ENCODE measurements around the gene CELA3A.
"Not testable (repeated sequence)": the region's sequence is repeated elsewhere in the genome, so short reads cannot be mapped to it uniquely, and the experiment has no call there.

Gene CELA3A

DNA sequence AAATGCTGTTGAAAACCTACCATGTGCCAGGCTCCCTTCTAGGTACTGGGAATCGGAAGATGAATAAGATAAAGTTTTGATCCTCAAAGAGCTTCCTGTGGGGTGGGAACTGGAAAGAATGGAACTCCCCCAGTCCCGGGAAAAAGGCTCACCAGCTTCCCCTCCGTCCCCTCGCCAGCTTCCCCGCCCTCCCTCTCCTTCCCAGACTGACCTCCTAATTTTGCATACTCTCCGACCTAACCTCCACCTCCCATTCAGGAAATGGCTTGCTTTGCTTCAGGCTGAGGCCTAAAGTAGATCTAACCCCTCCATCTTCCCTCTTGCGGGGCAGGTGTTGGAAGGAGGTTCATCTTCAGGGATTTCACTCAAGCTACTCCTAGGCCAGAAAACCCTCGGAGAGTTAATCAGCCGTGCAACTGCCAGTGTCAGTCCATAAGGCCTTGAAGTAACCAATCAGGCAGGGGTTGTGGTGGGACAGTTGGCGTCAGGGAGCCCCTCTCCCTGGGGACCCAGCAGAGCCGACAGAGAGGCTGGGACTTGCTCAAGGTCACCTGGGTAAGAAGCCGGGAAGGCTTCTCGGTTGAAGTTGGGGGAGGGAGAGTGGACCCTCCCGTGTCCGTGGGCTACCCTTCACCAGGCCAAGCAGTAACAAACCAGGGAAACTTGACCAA is 2.7 kb upstream of the CELA3A start:
- H3K4me3 Mint-ChIP-seq, H3K36me3 Mint-ChIP-seq: not testable (repeated sequence)

DNA sequence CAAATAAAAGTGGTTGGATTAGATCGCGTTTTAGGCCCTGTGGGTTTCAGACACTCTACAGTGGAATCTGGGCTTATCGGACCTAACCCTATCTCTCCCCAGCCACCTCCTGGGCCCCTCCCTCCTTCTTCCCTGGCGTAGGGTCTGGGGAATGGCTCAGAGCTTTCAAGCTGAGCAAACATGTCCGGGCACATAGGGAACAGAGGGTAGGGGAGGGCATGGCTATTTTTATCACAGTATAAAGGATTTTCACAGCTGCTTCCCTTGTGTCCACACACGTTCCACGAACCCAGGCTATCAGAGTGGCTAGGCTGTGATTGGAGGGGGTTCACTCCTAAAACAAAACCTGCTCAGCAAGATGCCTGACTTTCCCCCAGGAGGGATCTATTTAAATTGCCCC is 1.8 kb upstream of the CELA3A start:
- not testable (repeated sequence) for H3K27ac Mint-ChIP-seq; H3K4me3 Mint-ChIP-seq; H3K27me3 Mint-ChIP-seq; H3K9me3 Mint-ChIP-seq (ENCODE audit: low read depth); H3K36me3 Mint-ChIP-seq; H3K4me1 Mint-ChIP-seq (ENCODE audit: low read depth)

More for the DNA sequence above, 2.7 kb upstream of the CELA3A start:
- H3K9me3 Mint-ChIP-seq (ENCODE audit: low read depth); H3K4me1 Mint-ChIP-seq (ENCODE audit: low read depth); H3K27ac Mint-ChIP-seq; H3K27me3 Mint-ChIP-seq: not testable (repeated sequence)

DNA sequence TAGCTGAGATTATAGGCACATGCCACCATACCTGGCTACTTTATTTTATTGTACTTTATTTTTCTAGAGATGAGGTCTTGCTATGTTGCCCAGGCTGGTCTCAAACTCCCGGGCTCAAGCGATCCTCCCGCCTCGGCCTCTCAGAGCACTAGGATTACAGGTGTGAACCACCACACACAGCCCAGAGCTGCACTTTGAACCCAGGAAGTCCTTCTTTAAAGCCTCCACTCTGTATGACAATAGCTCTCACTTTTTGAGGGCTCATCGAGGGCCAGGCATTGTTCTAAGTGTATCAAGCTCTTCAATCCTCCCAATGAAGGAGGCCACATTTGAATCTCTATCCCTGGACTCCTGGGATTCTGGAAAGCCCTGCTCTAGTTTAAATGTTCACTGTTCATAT is 1.0 kb downstream of the CELA3A start:
- H3K4me3 Mint-ChIP-seq; H3K36me3 Mint-ChIP-seq; H3K9me3 Mint-ChIP-seq (ENCODE audit: low read depth); H3K4me1 Mint-ChIP-seq (ENCODE audit: low read depth); H3K27ac Mint-ChIP-seq; H3K27me3 Mint-ChIP-seq: not testable (repeated sequence)

DNA sequence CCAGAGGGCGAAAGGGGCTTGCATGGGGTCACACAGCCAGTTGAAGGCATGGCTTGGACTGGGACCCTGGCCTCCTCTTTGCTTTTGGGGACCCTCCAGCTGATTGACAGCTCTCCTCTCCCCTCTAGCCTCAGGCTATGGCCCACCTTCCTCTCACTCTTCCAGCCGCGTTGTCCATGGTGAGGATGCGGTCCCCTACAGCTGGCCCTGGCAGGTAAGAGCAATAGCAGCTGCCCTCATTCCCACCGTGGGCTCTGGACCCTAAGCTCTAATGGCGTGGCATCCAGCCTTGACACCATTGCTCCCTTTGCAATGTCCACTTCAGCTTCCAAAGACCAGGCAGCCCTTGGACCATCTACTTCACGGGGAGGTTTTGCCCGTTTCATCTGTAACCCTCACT is 1.4 kb downstream of the CELA3A start:
- H3K4me1 Mint-ChIP-seq (ENCODE audit: low read depth); H3K9me3 Mint-ChIP-seq (ENCODE audit: low read depth); H3K4me3 Mint-ChIP-seq; H3K27ac Mint-ChIP-seq; H3K27me3 Mint-ChIP-seq; H3K36me3 Mint-ChIP-seq: not testable (repeated sequence)

DNA sequence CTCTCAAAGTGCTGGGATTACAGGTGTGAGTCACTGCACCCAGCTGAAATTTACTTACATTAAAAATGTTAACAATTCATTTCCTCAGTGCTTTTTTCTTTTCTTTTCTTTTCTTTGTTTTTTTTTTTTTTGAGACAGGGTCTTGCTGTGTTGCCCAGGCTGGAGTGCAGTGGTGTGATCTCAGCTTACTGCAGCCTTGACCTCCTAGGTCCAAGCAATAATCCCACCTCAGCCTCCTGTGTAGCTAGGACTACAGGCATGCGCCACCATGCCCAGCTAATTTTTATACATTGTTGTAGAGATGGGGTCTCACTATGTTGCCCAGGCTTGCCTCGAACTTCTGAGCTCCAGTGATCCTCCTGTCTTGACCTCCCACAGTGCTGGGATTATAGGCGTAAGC is 2.5 kb downstream of the CELA3A start:
- not testable (repeated sequence) for H3K36me3 Mint-ChIP-seq; H3K4me3 Mint-ChIP-seq; H3K4me1 Mint-ChIP-seq (ENCODE audit: low read depth); H3K9me3 Mint-ChIP-seq (ENCODE audit: low read depth); H3K27ac Mint-ChIP-seq; H3K27me3 Mint-ChIP-seq

DNA sequence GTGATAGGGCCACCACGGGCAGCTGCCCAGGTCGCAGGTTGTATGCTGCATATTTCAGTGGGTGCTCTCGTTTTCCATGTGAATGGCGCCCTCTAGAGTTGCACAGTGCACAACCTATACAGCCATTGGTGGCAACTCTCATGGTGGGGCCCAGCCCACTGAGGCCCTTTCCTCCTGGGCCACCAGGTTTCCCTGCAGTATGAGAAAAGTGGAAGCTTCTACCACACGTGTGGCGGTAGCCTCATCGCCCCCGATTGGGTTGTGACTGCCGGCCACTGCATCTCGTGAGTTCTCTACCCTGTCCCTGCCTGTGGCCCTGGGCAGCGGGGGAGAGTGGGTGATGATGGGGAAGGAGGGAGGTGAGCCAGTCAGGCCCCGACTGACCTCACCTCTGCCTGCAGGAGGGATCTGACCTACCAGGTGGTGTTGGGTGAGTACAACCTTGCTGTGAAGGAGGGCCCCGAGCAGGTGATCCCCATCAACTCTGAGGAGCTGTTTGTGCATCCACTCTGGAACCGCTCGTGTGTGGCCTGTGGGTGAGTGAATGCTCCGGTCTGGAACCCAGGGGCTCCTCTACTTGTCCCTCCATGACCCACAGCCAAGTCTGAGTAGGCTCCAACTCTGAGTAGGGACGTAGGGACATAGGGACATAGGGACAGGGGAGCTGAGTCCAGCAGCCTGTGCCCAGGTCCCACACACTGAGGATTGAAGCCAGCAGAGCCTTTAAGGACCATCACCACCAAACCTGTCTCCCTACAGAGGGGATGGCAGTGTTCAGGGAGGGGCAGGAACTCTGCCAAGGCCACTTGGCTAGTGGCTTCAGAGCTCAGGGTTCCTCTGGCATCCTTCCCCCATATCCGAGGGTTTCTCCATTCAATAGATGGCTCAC is 4.0 kb downstream of the CELA3A start:
- not testable (repeated sequence) for H3K36me3 Mint-ChIP-seq; H3K4me1 Mint-ChIP-seq (ENCODE audit: low read depth); H3K9me3 Mint-ChIP-seq (ENCODE audit: low read depth); H3K4me3 Mint-ChIP-seq; H3K27me3 Mint-ChIP-seq; H3K27ac Mint-ChIP-seq

DNA sequence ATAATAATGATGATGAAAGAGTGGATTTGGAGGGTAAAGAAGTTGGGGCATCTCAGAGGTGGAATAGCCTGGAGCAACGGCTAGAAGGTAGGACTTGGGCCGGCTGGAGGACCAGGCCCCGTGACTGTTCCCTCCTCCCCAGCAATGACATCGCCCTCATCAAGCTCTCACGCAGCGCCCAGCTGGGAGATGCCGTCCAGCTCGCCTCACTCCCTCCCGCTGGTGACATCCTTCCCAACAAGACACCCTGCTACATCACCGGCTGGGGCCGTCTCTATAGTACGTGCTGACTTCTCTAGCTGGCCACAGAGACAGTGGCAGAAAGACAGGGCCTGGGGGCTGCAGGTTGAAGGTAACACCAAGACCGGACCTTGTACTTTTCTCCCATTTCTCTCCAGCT is 5.3 kb downstream of the CELA3A start:
- H3K4me3 Mint-ChIP-seq; H3K27ac Mint-ChIP-seq; H3K4me1 Mint-ChIP-seq (ENCODE audit: low read depth); H3K36me3 Mint-ChIP-seq; H3K9me3 Mint-ChIP-seq (ENCODE audit: low read depth); H3K27me3 Mint-ChIP-seq: not testable (repeated sequence)

DNA sequence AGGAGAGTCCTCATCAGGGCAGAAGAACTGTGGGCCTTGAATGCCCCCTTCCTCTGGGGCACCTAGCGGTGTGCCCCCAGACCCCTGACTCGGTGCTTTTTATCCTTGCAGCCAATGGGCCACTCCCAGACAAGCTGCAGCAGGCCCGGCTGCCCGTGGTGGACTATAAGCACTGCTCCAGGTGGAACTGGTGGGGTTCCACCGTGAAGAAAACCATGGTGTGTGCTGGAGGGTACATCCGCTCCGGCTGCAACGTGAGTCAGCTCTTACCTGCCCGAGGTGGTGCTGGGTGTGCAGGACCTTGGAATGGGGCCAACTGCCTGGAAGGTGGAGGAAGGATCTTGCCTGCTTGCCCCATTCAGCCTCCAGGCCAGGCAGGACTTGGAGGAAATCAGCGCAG is 5.8 kb downstream of the CELA3A start:
- not testable (repeated sequence) for H3K36me3 Mint-ChIP-seq; H3K4me1 Mint-ChIP-seq (ENCODE audit: low read depth); H3K27ac Mint-ChIP-seq; H3K27me3 Mint-ChIP-seq; H3K9me3 Mint-ChIP-seq (ENCODE audit: low read depth); H3K4me3 Mint-ChIP-seq

DNA sequence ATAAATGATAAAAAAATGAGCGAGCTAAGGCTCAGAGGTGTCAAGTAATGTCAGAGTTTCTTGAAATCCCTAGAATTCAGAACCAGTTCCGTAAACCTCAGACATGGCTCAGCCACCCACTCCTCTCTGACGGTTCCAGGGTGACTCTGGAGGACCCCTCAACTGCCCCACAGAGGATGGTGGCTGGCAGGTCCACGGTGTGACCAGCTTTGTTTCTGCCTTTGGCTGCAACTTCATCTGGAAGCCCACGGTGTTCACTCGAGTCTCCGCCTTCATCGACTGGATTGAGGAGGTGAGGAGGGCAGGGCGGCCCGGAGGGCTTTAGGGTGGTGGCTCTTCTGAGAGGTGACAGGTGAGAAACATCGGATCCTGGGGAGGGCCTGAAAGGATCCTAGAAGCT is 8.1 kb downstream of the CELA3A start:
- H3K27me3 Mint-ChIP-seq; H3K4me1 Mint-ChIP-seq (ENCODE audit: low read depth); H3K4me3 Mint-ChIP-seq; H3K36me3 Mint-ChIP-seq; H3K27ac Mint-ChIP-seq; H3K9me3 Mint-ChIP-seq (ENCODE audit: low read depth): not testable (repeated sequence)

DNA sequence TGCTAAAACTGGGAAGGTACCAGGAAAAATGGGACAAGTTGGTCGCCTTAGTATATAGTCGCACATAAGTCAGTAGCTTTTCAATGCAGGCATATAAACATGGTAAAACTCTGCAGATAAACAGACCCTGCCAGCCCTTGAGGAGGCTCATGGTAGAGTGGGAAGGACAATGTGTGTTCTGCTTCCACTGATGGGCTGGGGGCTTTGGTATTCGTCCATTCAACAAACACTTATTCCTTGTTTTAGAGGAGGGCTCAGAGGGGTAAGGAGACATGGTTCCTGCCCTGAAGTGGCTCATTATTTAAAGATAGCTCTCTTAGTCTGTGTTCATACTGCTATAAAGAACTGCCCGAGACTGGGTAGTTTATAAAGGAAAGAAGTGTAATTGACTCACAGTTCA is 11.3 kb downstream of the CELA3A start:
- not testable (repeated sequence) for H3K4me3 Mint-ChIP-seq; H3K27ac Mint-ChIP-seq; H3K4me1 Mint-ChIP-seq (ENCODE audit: low read depth); H3K36me3 Mint-ChIP-seq; H3K27me3 Mint-ChIP-seq; H3K9me3 Mint-ChIP-seq (ENCODE audit: low read depth)

DNA sequence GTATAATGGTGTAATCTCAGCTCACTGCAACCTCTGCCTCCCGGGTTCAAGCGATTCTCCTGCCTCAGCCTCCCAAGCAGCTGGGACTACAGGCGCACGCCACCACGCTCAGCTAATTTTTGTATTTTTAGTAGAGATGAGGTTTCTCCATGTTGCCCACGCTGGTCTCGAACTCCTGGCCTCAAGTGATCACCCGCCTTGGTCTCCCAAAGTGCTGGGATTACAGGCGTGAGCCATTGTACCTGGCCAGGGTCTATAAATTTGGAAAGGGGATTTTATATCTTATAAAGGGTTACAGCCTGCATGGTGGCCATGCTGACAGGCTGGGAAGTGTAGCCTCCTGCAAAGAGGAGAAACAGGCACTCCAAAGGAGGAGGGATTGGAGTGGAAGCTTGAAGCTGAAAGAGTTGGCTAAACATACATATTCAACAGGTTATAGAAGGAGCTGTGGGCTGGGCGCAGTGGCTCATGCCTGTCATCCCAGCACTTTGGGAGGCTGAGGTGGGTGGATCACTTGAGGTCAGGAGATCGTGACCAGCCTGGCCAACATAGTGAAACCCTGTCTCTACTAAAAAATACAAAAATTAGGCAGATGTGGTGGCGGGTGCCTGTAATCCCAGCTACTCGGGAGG is 13.2 kb downstream of the CELA3A start:
- H3K36me3 Mint-ChIP-seq; H3K4me3 Mint-ChIP-seq; H3K27ac Mint-ChIP-seq; H3K27me3 Mint-ChIP-seq; H3K9me3 Mint-ChIP-seq (ENCODE audit: low read depth): not testable (repeated sequence)
- peaks cover 14% of the 10 kb centered on the region for H3K4me1 Mint-ChIP-seq (ENCODE audit: low read depth)

DNA sequence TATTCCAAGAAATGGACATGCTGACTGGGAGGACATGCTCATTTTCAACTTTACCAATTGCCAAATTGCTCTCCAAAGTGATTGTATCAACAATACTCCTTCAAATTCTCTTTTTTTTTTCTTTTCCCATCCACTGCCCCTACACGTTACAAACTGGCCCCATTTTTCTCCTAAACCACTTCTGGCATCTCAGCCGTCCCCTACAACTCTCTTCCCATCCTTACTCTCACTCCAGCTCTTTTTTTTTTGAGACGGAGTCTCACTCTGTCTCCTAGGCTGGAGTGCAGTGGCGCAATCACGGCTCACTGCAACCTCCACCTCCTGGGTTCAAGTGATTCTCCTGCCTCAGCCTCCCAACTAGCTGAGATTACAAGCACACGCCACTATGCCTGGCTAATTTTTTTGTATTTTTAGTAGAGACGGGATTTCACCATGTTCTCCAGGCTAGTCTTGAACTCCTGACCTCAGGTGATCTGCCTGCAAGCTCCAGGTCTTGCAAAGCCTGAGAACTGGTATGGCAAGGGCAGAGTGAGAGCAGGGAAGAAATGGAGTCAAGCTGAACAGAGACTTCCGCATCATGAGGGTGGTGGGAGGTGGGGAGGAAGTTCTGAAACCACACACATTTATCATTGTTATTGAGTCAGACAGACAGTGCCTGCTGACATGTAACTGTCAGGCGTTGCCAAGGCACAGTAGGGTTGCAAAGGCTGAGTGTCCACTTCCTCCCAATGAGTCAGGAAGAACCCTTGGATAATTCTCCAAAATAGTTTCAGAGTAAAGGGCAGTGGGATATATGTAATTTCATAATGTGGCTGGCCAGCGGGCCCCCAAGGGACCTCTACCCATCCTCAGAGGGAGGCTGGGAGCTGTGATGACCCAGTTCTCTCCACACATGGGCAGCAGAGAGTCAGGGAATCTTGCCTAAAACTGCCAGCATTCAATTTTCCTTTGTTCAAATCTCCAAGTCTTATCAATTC is 17.4 kb downstream of the CELA3A start:
- H3K4me3 Mint-ChIP-seq: peak overlapping the region; percentile 64
- peak overlapping the region; percentile 94 for H3K27ac Mint-ChIP-seq
- H3K4me1 Mint-ChIP-seq (ENCODE audit: low read depth): peaks cover 26% of the 10 kb centered on the region
- no peaks in the 10 kb centered on the region for H3K36me3 Mint-ChIP-seq
- no peaks in the 10 kb centered on the region for H3K27me3 Mint-ChIP-seq
- no peaks in the 10 kb centered on the region for H3K9me3 Mint-ChIP-seq (ENCODE audit: low read depth)

DNA sequence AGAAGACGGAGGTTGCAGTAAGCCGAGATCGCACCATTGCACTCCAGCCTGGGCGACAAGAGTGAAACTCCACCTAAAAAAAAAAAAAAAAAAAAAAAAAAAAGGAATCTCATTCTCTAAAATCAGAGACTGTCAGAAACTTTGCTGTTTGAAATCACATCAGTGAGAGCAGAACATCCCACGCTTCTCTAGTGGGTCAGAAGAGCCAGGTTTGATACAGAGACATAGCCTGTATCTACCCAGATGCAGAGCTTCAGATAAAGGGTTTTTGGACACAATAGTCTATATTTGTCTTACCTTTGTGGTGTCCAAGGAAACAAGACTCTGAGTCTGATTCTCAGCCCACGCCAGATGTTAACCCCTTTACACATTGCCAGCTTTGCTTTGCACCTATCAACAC is 19.6 kb downstream of the CELA3A start:
- Mint-ChIP-seq H3K27ac (no peak overlapping the region), H3K4me1 (ENCODE audit: low read depth) (peaks cover 37% of the 10 kb centered on the region)

DNA sequence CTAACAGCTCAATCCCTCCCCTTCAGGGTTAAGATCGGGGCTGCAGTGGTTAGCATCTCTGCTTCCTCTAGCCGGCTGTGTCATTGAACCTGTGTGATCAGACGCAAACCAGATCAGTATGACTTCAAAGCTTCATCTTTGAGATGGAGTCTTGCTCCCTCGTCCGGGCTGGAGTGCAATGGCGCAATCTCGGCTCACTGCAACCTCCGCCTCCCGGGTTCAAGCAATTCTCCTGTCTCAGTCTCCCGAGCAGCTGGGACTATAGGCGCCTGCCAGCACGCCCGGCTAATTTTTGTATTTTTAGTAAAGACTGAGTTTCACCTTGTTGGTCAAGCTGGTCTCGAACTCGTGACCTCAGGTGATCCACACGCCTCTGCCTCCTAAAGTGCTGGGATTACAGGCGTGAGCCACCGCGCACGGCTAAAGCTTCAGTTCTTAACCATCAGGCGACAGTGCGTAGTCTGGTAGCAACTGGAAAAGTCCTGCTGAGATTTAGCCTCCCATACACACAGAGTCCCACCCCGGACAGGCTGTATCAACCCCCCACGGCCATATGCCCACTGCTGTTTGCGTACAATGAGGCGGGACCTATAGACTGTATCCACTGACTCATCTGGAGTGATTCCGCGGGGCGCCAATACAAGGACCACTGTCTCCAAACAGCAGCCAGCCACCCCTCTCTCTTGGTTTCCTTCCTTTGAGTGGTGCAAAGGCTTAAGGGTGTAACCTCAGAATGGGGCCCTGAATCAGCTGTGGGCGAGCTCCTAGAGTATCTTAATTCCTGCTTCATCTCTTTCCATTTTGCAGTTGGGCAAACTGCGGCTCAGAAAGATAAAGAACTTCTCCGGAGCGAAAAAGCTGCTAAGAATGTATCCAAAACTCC is 23.3 kb downstream of the CELA3A start:
- peaks cover 45% of the 10 kb centered on the region for H3K4me1 Mint-ChIP-seq (ENCODE audit: low read depth)

More for the DNA sequence above, 19.6 kb downstream of the CELA3A start:
- H3K9me3 Mint-ChIP-seq (ENCODE audit: low read depth): no peaks in the 10 kb centered on the region
- H3K4me3 Mint-ChIP-seq: no peak overlapping the region
- H3K36me3 Mint-ChIP-seq: peaks cover 2% of the 10 kb centered on the region
- no peaks in the 10 kb centered on the region for H3K27me3 Mint-ChIP-seq

More for the DNA sequence above, 23.3 kb downstream of the CELA3A start:
- Mint-ChIP-seq H3K4me3 (peak overlapping the region; percentile 97), H3K27me3 (no peaks in the 10 kb centered on the region), H3K27ac (peak overlapping the region; percentile 100), H3K36me3 (peaks cover 5% of the 10 kb centered on the region), H3K9me3 (ENCODE audit: low read depth) (no peaks in the 10 kb centered on the region)
